Renal pelvis (tissue), 4 donors: ENCODE measurements around the gene MUC5B. TPM values are rescaled to one million over a fixed set of nuclear protein-coding genes. Genes with fewer than 3 reads are reported as not detected.
"Not testable (repeated sequence)": the region's sequence is repeated elsewhere in the genome, so short reads cannot be mapped to it uniquely, and the experiment has no call there.

ENCODE experiments used
- DNase-seq: peaks from one replicate; pipeline ENCODE4 v3.0.0-alpha.2; 2013
- polyA plus RNA-seq, 3 donors: library from polyadenylated mRNA; unstranded; fragments of 120-200 nt; gene quantifications; one replicate each; pipeline ENCODE4 v1.2.1, GENCODE V29; 2013; ENCODE audit not compliant: insufficient read length in 3 of 3

The MUC5B gene
- polyA plus RNA-seq, 3 donors: 0.01 to 0.22 (median 0.18) TPM

DNA sequence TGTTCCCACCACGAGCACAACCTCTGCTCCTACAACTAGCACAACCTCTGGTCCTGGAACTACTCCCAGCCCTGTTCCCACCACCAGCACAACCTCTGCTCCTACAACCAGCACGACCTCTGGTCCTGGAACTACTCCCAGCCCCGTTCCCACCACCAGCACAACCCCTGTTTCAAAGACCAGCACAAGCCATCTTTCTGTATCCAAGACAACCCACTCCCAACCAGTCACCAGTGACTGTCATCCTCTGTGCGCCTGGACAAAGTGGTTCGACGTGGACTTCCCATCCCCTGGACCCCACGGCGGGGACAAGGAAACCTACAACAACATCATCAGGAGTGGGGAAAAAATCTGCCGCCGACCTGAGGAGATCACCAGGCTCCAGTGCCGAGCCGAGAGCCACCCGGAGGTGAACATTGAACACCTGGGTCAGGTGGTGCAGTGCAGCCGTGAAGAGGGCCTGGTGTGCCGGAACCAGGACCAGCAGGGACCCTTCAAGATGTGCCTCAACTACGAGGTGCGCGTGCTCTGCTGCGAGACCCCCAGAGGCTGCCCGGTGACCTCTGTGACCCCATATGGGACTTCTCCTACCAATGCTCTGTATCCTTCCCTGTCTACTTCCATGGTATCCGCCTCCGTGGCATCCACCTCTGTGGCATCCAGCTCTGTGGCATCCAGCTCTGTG, 30.9 kb upstream of the MUC5B start:
- not testable (repeated sequence) for DNase-seq

DNA sequence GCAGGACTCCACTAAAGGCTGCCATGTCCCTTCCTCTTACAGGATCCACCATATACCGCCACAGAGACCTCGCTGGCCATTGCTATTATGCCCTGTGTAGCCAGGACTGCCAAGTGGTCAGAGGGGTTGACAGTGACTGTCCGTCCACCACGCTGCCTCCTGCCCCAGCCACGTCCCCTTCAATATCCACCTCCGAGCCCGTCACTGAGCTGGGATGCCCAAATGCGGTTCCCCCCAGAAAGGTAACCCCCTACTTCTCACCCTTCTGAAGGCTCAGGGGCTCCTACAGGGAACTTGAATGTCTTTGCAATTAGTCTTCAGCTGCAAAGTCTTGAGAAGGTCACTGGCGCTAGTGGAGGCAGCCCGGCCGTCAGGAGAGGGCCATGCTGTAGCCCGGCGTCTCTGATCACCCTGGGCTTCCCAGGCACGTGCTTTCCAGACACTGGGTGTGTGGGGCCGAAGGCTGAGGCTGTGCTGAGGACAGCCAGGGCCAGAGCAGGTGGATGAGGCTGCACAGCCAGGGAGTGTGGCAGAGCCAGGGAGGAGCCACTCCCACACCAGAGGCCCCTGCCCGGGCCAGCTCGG, 30.0 kb upstream of the MUC5B start:
- DNase-seq: no peak

DNA sequence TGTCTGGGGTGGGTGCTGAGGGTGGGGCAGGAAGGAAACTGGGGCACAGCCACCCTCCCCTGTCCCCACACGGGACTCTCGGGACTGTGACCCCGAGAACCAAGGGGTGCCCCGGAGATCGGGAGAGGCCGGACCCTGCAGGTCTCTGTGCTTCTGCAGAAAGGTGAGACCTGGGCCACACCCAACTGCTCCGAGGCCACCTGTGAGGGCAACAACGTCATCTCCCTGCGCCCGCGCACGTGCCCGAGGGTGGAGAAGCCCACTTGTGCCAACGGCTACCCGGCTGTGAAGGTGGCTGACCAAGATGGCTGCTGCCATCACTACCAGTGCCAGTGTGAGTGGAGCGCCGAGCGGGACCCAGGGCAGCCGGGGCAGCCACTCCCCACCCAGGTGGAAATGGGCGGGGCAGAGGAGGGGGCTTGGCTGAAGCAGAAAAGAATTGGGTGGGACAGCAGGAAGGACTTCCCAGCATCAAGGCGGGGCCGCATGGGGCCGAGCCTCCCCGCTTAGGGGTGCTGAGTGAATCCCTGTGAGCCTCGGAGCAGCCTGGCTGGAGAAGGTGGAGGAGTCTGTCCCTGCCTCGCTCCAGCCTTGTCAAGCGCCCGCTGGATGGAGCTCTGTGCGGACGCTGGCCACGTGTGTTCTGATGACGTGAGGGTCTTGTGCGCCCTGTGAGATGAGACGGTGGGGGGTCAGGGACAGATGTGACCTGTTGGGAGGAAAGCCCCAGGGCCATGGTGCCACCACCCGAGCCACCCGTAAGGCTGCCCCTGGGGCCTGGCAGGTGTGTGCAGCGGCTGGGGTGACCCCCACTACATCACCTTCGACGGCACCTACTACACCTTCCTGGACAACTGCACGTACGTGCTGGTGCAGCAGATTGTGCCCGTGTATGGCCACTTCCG, 29.3 kb upstream of the MUC5B start:
- DNase-seq: no peak

DNA sequence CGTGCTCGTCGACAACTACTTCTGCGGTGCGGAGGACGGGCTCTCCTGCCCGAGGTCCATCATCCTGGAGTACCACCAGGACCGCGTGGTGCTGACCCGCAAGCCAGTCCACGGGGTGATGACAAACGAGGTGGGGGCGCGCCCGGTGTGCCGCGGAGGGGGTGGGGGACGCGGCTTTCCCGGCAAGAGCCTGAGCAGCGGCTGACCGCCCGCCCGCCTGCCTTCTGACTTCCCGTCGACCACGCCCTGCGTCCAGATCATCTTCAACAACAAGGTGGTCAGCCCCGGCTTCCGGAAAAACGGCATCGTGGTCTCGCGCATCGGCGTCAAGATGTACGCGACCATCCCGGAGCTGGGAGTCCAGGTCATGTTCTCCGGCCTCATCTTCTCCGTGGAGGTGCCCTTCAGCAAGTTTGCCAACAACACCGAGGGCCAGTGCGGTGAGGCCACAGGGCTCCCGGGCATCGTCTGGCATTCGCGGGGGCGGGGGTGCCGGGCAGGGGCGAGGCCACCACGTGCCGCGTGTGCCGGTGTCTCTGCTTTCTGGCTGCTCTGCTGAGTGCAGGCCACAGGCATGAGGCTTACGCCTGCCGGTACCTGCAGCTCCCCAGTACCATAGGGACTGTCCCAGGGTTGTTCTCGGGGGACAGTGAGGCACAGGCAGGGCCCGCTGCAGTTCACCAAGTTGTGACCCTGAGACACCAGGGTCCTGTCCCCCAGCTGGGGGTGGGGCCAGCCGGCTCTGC, 28.5 kb upstream of the MUC5B start:
- no peak for DNase-seq

DNA sequence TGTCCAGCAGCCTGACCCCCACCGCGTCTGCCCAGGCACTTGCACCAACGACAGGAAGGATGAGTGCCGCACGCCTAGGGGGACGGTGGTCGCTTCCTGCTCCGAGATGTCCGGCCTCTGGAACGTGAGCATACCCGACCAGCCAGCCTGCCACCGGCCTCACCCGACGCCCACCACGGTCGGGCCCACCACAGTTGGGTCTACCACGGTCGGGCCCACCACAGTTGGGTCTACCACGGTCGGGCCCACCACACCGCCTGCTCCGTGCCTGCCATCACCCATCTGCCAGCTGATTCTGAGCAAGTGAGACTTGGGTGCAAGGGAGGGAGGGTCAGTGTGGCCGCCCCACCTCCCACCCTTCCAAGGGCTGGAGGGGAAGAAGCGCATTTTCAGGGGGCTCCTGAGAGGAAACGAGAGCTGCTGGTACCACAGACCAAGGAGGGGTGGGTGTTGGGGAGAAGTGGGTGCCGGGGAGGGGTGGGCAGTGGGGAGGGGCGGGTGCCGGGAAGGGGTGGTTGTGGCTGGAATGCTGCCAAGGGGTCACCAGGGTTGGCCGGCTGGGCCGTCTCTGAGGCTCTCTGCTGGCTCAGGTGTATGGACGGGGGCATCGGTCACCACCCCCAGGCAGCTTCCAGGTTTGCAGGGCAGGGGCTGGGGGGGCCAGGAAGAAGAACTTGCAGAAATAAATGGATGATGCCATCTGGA, 27.7 kb upstream of the MUC5B start:
- no peak for DNase-seq

DNA sequence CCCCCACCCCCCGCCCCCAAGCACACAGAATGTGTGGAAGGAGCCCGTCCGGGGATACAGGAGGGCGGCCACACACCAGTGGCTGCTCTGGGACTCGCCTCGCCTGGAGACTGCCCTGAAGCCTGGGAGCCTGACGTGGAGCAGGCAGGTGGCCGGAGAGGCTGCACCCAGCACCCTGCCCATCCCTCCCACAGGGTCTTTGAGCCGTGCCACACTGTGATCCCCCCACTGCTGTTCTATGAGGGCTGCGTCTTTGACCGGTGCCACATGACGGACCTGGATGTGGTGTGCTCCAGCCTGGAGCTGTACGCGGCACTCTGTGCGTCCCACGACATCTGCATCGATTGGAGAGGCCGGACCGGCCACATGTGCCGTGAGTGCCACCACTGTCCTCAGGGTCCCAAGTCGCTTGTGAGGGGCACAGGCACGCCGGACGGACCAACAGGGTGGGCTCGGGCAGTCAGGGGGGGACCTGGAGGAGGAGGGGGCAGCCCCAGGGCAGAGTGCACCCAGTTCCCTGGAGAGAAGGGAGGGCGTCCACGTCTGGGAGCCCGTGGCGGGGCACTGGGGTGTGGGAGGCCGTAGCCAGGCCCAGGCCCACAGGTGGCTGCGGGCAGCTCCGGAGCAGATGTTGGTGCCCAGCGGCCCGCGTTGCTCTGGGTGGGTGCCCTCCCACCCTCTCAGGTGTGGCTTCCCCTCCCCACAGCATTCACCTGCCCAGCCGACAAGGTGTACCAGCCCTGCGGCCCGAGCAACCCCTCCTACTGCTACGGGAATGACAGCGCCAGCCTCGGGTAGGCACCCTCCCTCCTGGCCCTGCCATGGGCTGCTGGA, 27.0 kb upstream of the MUC5B start:
- DNase-seq: no peak

DNA sequence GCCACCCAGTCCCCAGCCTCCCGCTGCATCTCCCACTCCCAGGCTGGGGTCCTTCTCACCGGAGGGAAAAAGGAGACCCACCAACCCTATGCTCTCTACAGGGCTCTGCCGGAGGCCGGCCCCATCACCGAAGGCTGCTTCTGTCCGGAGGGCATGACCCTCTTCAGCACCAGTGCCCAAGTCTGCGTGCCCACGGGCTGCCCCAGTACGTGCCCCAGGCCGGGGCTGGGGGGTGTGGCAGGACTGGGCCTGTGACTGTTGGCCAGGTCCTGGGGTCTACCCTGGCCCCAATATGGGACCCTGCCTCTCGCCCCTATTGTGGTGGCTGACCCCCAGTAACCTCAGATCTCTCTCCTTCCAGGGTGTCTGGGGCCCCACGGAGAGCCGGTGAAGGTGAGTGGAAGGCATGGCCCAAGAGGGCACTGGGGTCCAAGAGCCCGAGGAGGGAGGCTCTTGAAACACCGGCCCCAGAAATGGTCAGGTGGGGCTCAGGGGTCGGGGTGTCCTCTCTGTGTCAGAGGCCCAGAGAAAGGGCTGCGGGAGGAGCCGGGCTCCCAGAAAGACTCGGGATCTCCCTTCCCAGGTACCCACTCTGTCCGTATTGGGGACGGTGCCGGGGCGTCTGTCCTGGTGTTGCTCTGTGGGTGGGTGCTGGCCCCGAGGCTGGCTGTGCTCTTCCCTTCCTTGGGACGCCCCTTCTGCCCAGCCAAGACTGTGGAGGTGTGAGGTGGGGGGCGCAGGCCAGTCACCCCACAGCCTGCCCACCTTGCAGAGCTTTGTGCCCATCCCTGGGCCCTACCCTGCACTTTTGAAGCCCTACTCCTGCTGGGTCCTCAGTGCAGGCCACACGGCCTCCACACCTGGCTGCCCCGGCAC, 26.1 kb upstream of the MUC5B start:
- no peak for DNase-seq

DNA sequence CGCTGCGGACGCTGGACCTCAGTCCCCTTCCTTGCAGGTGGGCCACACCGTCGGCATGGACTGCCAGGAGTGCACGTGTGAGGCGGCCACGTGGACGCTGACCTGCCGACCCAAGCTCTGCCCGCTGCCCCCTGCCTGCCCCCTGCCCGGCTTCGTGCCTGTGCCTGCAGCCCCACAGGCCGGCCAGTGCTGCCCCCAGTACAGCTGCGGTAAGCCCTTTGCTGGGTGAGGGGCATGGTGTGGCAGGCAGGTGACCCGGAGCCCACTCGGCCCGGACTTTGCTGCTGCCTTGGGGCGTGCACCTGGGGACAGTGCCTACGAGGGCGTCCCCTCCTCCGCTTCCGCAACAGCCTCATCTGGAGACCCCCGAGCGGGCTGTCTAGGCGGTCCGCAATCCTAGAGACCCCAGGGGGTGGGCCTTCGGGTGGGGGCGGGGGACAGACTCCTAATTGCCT, 25.4 kb upstream of the MUC5B start:
- DNase-seq: no peak

DNA sequence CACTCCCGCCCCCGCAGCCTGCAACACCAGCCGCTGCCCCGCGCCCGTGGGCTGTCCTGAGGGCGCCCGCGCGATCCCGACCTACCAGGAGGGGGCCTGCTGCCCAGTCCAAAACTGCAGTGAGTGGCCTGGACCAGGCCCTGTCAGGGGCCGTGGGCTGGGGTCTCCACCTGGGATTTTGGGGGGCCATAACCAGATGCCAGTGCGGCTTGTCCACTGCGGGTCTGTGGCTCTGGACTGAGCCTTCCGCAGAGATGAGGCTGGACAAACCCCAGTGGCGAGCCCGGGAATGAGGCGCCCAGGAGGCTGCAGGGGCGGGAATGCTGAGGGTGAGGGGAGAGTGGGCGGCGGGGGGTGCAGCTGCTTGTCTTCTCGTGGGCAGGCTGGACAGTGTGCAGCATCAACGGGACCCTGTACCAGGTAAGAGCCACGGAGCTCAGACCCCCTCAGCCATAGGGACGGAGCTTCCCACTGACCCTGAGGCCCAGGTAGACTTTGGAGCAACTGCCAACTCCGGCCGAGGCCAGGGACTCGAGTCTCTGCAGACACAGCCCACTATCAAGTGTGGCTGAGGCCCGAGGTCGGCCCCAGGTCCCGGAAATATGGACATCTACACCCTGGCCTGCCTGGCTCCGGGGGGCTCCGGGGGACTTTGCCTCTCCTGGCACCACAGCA, 24.8 kb upstream of the MUC5B start:
- no peak for DNase-seq

DNA sequence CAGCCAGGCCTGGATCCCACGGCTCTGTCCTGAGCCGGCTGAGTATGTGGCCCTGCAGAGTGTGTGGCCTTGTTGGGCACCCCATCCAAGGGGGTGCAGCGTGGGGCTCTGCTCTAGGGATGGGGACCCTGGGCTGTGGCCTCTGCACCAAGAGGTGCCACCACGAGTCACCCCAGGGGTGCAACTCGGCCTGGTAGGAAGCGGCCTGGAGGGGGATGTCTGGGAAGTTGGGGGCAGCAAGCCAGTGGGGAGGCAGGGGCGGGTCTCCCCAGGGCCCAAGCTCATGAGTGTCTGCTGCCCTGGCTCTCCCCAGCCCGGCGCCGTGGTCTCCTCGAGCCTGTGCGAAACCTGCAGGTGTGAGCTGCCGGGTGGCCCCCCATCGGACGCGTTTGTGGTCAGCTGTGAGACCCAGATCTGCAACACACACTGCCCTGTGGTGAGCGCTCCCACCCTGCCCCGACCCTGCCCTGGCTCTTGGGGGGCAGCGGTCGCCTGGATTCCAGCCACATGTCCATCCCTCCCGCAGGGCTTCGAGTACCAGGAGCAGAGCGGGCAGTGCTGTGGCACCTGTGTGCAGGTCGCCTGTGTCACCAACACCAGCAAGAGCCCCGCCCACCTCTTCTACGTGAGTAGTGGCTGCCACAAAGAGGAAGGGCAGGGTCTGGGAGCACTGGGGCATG, 24.2 kb upstream of the MUC5B start:
- no peak for DNase-seq

DNA sequence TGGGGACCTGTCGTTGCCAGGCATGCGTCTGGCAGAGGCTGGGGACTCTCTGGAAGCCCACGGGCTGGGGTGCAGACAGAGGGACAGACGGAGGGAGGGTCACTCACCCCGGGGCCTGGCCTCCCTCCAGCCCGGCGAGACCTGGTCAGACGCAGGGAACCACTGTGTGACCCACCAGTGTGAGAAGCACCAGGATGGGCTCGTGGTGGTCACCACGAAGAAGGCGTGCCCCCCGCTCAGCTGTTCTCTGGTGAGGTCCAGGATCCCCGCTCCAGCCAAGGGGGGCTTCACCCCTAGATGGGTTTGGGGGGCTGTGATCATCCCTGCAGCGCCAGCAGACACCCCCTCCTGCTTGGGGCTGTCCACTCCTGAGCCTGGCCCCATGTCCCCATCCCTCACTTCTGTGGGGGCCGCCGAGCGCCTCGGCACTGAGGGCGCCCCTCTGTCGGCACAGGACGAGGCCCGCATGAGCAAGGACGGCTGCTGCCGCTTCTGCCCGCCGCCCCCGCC, 23.6 kb upstream of the MUC5B start:
- DNase-seq: no peak

DNA sequence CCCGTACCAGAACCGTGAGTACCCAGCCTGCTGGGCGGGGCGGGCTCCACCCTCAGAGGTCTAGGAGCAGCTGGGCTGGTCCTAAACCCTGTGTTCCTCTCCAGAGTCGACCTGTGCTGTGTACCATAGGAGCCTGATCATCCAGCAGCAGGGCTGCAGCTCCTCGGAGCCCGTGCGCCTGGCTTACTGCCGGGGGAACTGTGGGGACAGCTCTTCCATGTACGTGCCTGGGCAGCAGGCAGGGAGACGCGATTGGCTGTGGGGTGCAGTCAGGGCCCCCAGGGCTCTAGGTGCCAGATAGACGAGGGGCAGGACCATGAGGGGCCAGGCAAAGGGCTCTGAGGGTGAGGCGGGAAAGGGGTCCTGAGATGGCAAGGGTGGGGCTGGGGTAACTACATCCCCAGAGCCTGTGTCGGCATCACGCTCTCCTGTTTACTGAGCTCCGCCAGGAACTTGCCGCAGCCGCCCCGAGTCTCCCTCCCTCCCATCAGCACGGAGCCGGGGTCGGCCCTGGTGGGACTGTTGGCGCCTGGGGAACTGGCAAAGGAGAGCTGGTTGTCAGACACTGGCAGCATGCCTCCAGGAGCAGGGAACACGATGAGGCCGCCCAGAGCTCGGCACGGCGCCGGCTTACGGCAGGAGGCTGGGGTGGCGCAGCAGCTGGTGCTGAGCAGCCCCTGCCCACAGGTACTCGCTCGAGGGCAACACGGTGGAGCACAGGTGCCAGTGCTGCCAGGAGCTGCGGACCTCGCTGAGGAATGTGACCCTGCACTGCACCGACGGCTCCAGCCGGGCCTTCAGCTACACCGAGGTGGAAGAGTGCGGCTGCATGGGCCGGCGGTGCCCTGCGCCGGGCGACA, 22.9 kb upstream of the MUC5B start:
- DNase-seq: no peak

DNA sequence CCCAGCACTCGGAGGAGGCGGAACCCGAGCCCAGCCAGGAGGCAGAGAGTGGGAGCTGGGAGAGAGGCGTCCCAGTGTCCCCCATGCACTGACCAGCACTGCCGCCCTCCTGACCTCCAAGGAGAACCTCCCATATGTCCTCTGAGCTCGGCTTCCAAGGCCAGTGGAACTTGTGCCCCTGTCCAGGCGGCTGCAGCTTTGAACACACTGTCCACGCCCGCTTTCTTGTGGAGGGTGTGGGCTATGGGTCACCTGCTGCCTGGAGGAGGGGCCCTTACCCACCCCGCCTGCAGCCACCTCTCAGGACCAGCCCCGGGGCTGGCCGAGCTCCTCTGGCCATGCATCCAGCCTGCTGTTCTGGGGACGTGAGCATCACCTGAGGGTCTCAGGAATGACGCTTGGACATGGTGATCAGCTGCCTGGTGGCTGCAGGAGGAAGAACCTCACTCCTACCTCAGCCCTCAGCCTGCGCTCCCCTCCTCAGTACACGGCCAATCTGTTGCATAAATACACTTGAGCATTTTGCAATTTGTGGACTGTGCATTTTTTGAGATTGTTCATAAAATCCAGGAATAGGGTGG, 22.2 kb upstream of the MUC5B start:
- no peak for DNase-seq

DNA sequence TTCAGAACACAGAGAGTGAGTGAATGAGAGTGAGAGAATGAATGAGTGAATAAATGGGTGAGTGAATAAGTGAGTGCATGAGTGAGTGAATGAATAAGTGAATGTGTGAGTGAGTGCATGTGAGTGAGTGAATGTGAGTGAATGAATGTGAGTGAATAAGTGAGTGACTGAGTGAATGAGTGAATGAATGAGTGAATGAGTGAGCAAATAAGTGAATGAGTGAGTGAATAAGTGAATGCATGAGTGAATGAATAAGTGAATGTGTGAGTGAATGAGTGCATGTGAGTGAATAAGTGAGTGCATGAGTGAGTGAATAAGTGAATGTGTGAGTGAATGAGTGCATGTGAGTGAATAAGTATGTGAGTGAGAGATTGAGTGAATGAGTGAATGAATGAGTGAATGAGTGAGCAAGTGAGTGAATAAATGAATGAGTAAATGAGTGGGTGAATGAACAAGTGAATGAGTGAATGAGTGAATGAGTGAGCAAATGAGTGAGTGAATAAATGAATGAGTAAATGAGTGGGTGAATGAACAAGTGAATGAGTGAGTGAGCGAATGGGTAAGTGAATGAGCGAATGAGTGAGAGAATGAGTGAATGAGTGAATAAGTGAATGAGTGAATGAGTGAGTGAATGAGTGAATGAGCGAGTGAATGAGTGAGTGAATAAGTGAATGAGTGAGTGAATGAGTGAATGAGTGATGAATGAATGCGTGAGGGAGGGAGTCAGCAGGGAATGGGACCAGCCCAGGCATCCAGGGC, 21.3 kb upstream of the MUC5B start:
- DNase-seq: no peak

DNA sequence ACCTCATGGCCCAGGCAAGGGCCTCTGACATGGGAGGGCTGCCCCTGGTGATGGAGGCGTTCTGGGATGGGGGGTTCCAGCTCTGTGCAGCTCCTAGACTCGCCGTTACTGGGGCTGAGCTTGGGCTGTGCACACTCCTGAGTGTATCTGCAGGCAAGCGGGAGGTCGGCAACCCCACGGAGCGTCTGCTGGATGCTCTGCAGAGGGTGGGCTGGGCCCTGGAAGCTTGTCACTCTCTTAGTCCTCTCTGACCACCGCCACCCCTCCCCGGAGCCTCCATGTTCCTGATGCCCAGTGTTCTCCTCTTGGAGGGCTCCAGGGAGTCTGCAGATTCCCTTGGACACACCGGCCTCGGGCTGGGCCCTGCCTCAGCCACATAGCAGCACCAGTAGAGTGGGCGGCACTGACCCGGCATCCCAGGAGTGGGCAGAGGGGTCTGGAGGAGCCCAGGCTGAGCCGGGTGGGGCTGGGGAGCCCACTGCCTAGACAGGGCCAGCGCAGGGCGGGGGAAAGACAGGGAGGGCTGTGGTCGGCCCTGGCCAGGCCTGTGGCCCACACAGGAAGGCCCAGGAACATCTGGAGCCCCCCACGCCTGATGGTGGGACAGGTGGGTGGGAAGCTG, 20.6 kb upstream of the MUC5B start:
- DNase-seq: no peak
